ENCODE data around the gene ASCL5. TPM values are rescaled to one million over a fixed set of nuclear protein-coding genes. Genes with fewer than 3 reads are reported as not detected.

Gene ASCL5
- total RNA-seq = under 0.01 TPM in 1 of 2 replicates, not detected in the other

DNA sequence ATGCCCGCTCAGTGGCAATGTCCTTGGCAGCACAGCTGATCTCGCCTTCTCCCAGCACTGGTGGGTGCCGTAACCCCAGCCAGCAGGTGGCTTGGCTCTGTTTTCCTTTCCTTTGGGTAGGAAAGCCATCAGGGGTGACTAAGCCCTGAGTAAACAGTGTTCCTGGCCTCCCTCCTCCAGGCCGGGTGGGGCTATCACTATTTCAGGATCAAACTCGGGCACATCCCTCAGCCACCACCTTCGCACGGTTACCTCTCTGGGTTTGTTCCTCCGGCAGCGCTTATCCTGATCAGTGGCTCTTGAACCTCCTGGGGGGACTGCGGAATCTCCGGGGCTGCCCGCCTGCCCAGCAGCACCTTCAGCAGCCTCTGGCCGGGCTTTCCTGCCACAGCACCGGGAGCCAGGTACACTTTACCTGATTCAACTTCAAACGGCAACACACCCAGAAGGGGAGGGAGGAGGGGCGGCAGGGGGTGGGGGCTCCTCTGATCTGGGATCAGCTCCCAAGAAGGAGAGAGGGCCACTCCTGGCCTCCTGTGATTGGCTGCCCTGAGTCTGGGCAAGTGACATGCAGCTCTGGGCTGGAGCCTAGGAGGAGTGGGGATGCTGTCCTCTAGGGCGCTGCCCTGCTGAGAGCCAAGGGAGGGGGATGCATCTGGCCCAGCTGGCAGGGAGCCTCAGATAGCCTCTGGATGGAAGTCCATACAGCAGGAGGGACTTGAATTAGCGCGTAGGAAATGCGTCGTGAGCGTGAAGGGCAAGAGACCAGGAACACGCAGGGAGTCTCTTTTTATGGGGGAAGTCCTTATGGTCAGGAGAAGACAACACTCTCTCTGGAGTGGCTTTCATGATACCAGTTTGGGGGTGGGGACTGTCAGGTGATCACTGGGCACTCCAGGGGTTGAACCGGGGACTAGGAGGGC is at the start of gene ASCL5:
ASCL5 (minus strand) TSS at position 353 of the 923 bp plus-strand sequence. CDS start 11,812 bp downstream, outside the sequence.

DNA sequence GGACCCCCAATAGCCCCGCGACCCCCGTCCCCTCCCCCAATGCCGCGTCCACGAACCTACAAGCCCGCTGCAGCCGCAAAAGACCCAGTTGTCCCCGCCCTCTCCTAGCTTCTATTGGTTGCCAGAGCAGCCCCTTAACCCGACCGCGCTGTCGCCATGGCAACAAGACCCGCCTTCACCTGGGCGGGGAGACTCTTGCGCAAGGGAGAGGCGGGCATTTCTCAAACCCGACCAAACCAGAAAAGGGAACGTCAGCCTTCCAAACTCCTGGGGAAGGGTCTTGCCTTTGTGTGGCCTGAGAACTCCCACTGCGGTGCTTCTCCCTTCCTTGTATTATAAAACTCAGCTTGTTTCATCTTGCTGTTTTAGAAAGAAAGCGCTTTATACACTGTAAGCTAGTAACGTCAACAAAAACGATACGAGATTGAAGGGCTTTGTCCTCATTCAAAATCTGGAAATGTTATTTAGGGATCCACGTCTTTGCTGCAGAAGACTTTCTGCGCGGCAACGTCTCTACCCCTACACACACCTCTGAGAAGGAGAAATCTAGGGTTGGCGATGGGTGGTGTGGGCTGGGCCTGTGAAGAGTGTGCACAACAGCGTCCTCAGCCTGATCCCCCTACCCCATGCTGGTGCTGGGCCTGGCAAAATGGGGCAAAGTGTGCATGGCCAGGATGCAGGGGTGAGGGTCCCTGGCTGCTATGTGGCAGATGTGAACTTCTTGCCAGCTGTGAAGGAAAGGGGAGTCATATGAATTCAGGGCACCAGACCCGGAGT is 27.6 kb upstream of the ASCL5 start, which contains the start of gene TMEM9:
TMEM9 (minus strand) TSS at position 86 of the 777 bp plus-strand sequence. CDS start 551 bp downstream, outside the sequence.

DNA sequence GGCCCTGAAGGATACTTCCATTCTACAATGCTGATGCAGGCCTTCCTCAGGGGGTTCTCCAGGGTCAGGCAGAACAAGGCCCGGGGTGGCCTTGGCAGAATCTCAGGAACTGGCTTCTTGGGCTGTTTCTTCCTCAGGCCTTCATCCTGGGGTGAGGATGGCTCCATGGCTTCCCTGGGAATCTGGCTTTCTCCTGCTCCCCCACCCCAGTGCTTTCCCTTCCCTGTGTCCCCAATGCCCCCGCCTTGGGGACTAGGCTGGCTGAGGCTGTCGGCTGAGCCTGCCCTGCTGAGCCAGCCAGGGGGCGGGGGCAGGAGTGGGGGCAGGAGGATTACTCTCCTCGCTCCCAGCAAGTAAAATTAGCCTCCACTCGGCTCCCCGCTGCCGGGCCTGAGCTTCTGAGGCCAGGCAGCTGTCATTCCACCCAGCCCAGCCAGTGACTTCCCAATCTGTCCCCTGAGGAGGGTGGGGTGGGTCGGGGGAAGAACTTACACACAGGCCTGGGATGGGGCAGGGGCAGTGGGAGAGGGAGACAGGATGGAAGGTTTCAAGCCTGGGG is 14.7 kb downstream of the ASCL5 start, which contains the start of gene CACNA1S:
CACNA1S (minus strand) TSS at position 254 of the 559 bp plus-strand sequence; CDS start at position 167, 87 bp downstream.

Other genes starting within 250 kb of the ASCL5 start
- gene INAVA, start 232.3 kb downstream of the ASCL5 start, total RNA-seq = not detected in 2 replicates
- under 0.01 TPM in 2 replicates for gene KIF21B, start 103.5 kb downstream of the ASCL5 start, total RNA-seq
- gene CACNA1S, start 14.8 kb downstream of the ASCL5 start, total RNA-seq = not detected in 2 replicates
- 23.1 and 28.7 TPM in 2 replicates for gene TMEM9, start 27.3 kb upstream of the ASCL5 start, total RNA-seq
- under 0.01 TPM in 1 of 2 replicates, not detected in the other for gene IGFN1, start 63.6 kb upstream of the ASCL5 start, total RNA-seq
- gene PKP1, start 156.3 kb upstream of the ASCL5 start, total RNA-seq = under 0.01 and 0.78 TPM in 2 replicates